Muscle of leg (tissue), 11 donors: ENCODE data around the gene MMP19. TPM values are rescaled to one million over a fixed set of nuclear protein-coding genes. Genes with fewer than 3 reads are reported as not detected.

ENCODE experiments used
- DNase-seq: peaks from one replicate; pipeline ENCODE4 v3.0.0; 2013
- H3K27ac ChIP-seq: one replicate; pipeline ENCODE4 v1.5.1; 2013; ENCODE audit warnings: mild to moderate bottlenecking, low read length, control low read depth
- H3K27me3 ChIP-seq: one replicate; pipeline ENCODE4 v1.6.1; 2013; ENCODE audit warnings: low read length; ENCODE audit not compliant: control insufficient read depth, insufficient read depth
- H3K36me3 ChIP-seq: one replicate; pipeline ENCODE4 v1.6.1; 2013; ENCODE audit warnings: low read length; ENCODE audit not compliant: control insufficient read depth, insufficient read depth
- H3K4me1 ChIP-seq: one replicate; pipeline ENCODE4 v1.6.1; 2013; ENCODE audit warnings: low read length; ENCODE audit not compliant: control insufficient read depth, insufficient read depth
- H3K4me3 ChIP-seq: one replicate; pipeline ENCODE4 v1.5.1; 2013; ENCODE audit warnings: low read length, control low read depth
- H3K9me3 ChIP-seq: replicated peaks from 2 replicates; pipeline ENCODE4 v1.6.1; 2013; ENCODE audit warnings: low read depth, low read length; ENCODE audit not compliant: control insufficient read depth
- whole genome bisulfite sequencing: methylation state at CpG from one replicate; pipeline ENCODE4 v1.1.5; 2013; ENCODE audit warnings: missing lambda C conversion rate; ENCODE audit not compliant: insufficient coverage; 5-methylcytosine and 5-hydroxymethylcytosine counted together
- polyA plus RNA-seq, 8 donors: library from polyadenylated mRNA; unstranded; fragments of 120-200 nt; gene quantifications; one replicate each; pipeline versions ENCODE4 v1.2.1 to v1.2.3, GENCODE V29; 2013; ENCODE audit warnings: inconsistent platforms in 1 of 8, low replicate concordance in 1 of 8; ENCODE audit not compliant: insufficient read length in 8 of 8, insufficient read depth in 1 of 8
- total RNA-seq: library from RNA; stranded (reverse); fragments of 120-200 nt; gene quantifications from one replicate; pipeline ENCODE4 v1.2.4, GENCODE V29; 2013

MMP19 gene
- total and polyA plus RNA-seq, 9 donors: 1.0 to 2.9 (median 1.9) TPM

- no peaks in the 10 kb centered on the region for H3K9me3 ChIP-seq
- no CpG with 5 or more reads among the region's 4 CpGs for WGBS
- H3K27ac ChIP-seq: no peak overlapping the region
- no peak for DNase-seq
- H3K36me3 ChIP-seq: peaks cover 41% of the 10 kb centered on the region
- H3K27me3 ChIP-seq: no peaks in the 10 kb centered on the region
- H3K4me1 ChIP-seq: no peaks in the 10 kb centered on the region
- H3K4me3 ChIP-seq: no peak overlapping the region
Measured at GRCh38 chr12:55789893-55790292, 52.8 kb downstream of the MMP19 start.

- H3K27ac ChIP-seq: no peak overlapping the region
- no peaks in the 10 kb centered on the region for H3K27me3 ChIP-seq
- no peak overlapping the region for H3K4me3 ChIP-seq
- no peak for DNase-seq
- no peaks in the 10 kb centered on the region for H3K4me1 ChIP-seq
- peaks cover 42% of the 10 kb centered on the region for H3K36me3 ChIP-seq
- H3K9me3 ChIP-seq: no peaks in the 10 kb centered on the region
- no CpG with 5 or more reads among the region's 2 CpGs for WGBS
Measured at GRCh38 chr12:55789171-55789570, 53.6 kb downstream of the MMP19 start.

GRCh38 chr12:55788546-55788945, 54.2 kb downstream of the MMP19 start:
- WGBS: 88% methylated on average over 5 of the region's 7 CpGs
- Histone ChIP-seq H3K36me3 (peaks cover 48% of the 10 kb centered on the region), H3K4me3 (no peak overlapping the region)

More at GRCh38 chr12:55788546-55788945, 54.2 kb downstream of the MMP19 start:
- Histone ChIP-seq H3K27ac (no peak overlapping the region), H3K4me1 (no peaks in the 10 kb centered on the region), H3K27me3 (no peaks in the 10 kb centered on the region), H3K9me3 (no peaks in the 10 kb centered on the region)
- DNase-seq: no peak

Other genes with a start within 250 kb of the MMP19 start
- not detected for gene OR10P1, start 206.0 kb downstream of the MMP19 start, total RNA-seq
- gene OR10P1, start 206.0 kb downstream of the MMP19 start, polyA plus RNA-seq: under 1 TPM in 1 of 8 donors, not detected in 7; 0.34 TPM
- 255 TPM for gene ITGA7, start 135.0 kb downstream of the MMP19 start, total RNA-seq
- gene ITGA7, start 135.0 kb downstream of the MMP19 start, polyA plus RNA-seq: 100 to 1,000 TPM; 195 to 461 (median 377) TPM
- 135 TPM for gene BLOC1S1, start 126.9 kb downstream of the MMP19 start, total RNA-seq
- gene BLOC1S1, start 126.9 kb downstream of the MMP19 start, polyA plus RNA-seq: 100 to 1,000 TPM in 7 of 8 donors, 10 to 100 TPM in 1; 97.2 to 133 (median 115) TPM
- 22.0 TPM for gene RDH5, start 122.5 kb downstream of the MMP19 start, total RNA-seq
- 10 to 100 TPM in 6 of 8 donors, 1 to 10 TPM in 2; 8.6 to 45.9 (median 17.9) TPM for gene RDH5, start 122.5 kb downstream of the MMP19 start, polyA plus RNA-seq
- gene CD63, start 113.9 kb downstream of the MMP19 start, total RNA-seq: 905 TPM
- 100 to 1,000 TPM; 751 to 916 (median 844) TPM for gene CD63, start 113.9 kb downstream of the MMP19 start, polyA plus RNA-seq
- gene GDF11, start 99.8 kb downstream of the MMP19 start, total RNA-seq: 4.5 TPM
- 10 to 100 TPM in 6 of 8 donors, 1 to 10 TPM in 2; 8.3 to 12.4 (median 10.7) TPM for gene GDF11, start 99.8 kb downstream of the MMP19 start, polyA plus RNA-seq
- gene SARNP, start 25.2 kb downstream of the MMP19 start, total RNA-seq: 81.6 TPM
- gene SARNP, start 25.2 kb downstream of the MMP19 start, polyA plus RNA-seq: 100 to 1,000 TPM in 1 of 8 donors, 10 to 100 TPM in 7; 66.6 to 104 (median 81.0) TPM
- 17.0 TPM for gene ORMDL2, start 24.9 kb downstream of the MMP19 start, total RNA-seq
- 10 to 100 TPM; 13.5 to 19.3 (median 17.4) TPM for gene ORMDL2, start 24.9 kb downstream of the MMP19 start, polyA plus RNA-seq
- 25.1 TPM for gene DNAJC14, start 13.3 kb downstream of the MMP19 start, total RNA-seq
- 10 to 100 TPM; 17.3 to 25.9 (median 23.3) TPM for gene DNAJC14, start 13.3 kb downstream of the MMP19 start, polyA plus RNA-seq
- gene PYM1, start 85.0 kb upstream of the MMP19 start, total RNA-seq: 22.2 TPM
- gene PYM1, start 85.0 kb upstream of the MMP19 start, polyA plus RNA-seq: 10 to 100 TPM; 22.1 to 26.8 (median 23.8) TPM
- gene DGKA, start 88.2 kb upstream of the MMP19 start, total RNA-seq: 13.3 TPM
- 10 to 100 TPM; 10.8 to 29.6 (median 15.7) TPM for gene DGKA, start 88.2 kb upstream of the MMP19 start, polyA plus RNA-seq
- 0.62 TPM for gene PMEL, start 123.1 kb upstream of the MMP19 start, total RNA-seq
- gene PMEL, start 123.1 kb upstream of the MMP19 start, polyA plus RNA-seq: 10 to 100 TPM in 1 of 8 donors, 1 to 10 TPM in 6, under 1 TPM in 1; 0.72 to 16.2 (median 1.3) TPM
- gene CDK2, start 123.9 kb upstream of the MMP19 start, total RNA-seq: 20.8 TPM
- gene CDK2, start 123.9 kb upstream of the MMP19 start, polyA plus RNA-seq: 10 to 100 TPM; 24.9 to 34.4 (median 31.4) TPM
- gene RAB5B, start 131.1 kb upstream of the MMP19 start, total RNA-seq: 62.1 TPM
- 100 to 1,000 TPM; 108 to 116 (median 113) TPM for gene RAB5B, start 131.1 kb upstream of the MMP19 start, polyA plus RNA-seq
- 19.3 TPM for gene SUOX, start 154.3 kb upstream of the MMP19 start, total RNA-seq
- 10 to 100 TPM; 13.1 to 18.0 (median 14.5) TPM for gene SUOX, start 154.3 kb upstream of the MMP19 start, polyA plus RNA-seq
- 2.2 TPM for gene IKZF4, start 178.1 kb upstream of the MMP19 start, total RNA-seq
- 1 to 10 TPM; 5.0 to 8.7 (median 7.1) TPM for gene IKZF4, start 178.1 kb upstream of the MMP19 start, polyA plus RNA-seq
- gene RPS26, start 199.0 kb upstream of the MMP19 start, total RNA-seq: 255 TPM
- 100 to 1,000 TPM in 5 of 8 donors, 10 to 100 TPM in 3; 84.2 to 522 (median 202) TPM for gene RPS26, start 199.0 kb upstream of the MMP19 start, polyA plus RNA-seq
- 126 TPM for gene ERBB3, start 237.2 kb upstream of the MMP19 start, total RNA-seq
- 100 to 1,000 TPM; 116 to 224 (median 149) TPM for gene ERBB3, start 237.2 kb upstream of the MMP19 start, polyA plus RNA-seq